ENCODE measurements around the gene NPEPL1. TPM values are rescaled to one million over a fixed set of nuclear protein-coding genes. Genes with fewer than 3 reads are reported as not detected.

The NPEPL1 gene
- total RNA-seq, 1 experiment from 2014 or later = 41.9 TPM

DNA sequence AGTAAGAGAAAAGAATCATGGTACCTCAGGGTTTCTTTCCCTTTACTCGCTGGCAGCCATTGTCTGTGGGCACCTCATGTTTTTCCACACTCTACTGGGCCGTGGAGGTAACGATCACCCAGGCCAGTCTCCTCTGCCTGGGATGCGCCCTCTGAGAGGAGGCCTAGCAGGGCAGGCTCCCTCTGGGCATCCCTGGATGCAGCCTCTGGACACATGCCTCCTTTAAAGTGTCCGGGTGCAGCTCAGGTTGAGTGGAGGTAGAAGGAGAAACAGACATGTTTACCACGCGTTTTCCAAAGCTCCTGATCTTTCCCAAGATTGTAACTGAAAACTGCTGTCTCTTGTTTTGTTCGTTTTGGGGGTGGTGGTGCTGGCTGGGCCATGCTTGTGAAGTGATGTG is 13.8 kb upstream of the NPEPL1 start:
- H3K27me3 ChIP-seq (replicated peaks; ENCODE audit: control insufficient read depth, insufficient read depth, low read length) = no peaks in the 10 kb centered on the region
- no peak overlapping the region for H3K4me3 Mint-ChIP-seq (ENCODE audit: unreplicated experiment)
- TF ChIP-seq CTCF (IDR thresholded peaks at IDR 0.05; ENCODE audit: insufficient read depth in 1 of 2, low read depth in 1 of 2, low read length in 1 of 2, severe bottlenecking in 1 of 2, unreplicated experiment in 1 of 2) = no peak
- POLR2A ChIA-PET = no interaction called here
- no peak for DNase-seq
- CTCF ChIA-PET = no interaction called here
- H3K4me3 ChIP-seq (ENCODE audit: low read depth, low read length) = no peak overlapping the region
- no TSS peak for BruUV-seq (replicated peaks)
- no peaks in the 10 kb centered on the region for H3K9me3 Mint-ChIP-seq (ENCODE audit: unreplicated experiment)
- H3K4me1 ChIP-seq = no peaks in the 10 kb centered on the region
- H3K27me3 Mint-ChIP-seq (ENCODE audit: insufficient read depth, unreplicated experiment) = no peaks in the 10 kb centered on the region
- H3K9me3 ChIP-seq = no peaks in the 10 kb centered on the region
- H3K4me1 Mint-ChIP-seq (ENCODE audit: low read depth, unreplicated experiment) = no peaks in the 10 kb centered on the region
- peaks cover 3% of the 10 kb centered on the region; the same call in 1 of the 2 replicates for H3K36me3 ChIP-seq (ENCODE audit: control insufficient read depth, insufficient read depth, low read length)
- no peak overlapping the region for H3K27ac Mint-ChIP-seq (ENCODE audit: unreplicated experiment)
- intact Hi-C loops (cut with micrococcal nuclease; ENCODE audit: unreplicated experiment) = no loop called here
- peaks cover 59% of the 10 kb centered on the region for H3K36me3 Mint-ChIP-seq (ENCODE audit: insufficient read depth, unreplicated experiment)

DNA sequence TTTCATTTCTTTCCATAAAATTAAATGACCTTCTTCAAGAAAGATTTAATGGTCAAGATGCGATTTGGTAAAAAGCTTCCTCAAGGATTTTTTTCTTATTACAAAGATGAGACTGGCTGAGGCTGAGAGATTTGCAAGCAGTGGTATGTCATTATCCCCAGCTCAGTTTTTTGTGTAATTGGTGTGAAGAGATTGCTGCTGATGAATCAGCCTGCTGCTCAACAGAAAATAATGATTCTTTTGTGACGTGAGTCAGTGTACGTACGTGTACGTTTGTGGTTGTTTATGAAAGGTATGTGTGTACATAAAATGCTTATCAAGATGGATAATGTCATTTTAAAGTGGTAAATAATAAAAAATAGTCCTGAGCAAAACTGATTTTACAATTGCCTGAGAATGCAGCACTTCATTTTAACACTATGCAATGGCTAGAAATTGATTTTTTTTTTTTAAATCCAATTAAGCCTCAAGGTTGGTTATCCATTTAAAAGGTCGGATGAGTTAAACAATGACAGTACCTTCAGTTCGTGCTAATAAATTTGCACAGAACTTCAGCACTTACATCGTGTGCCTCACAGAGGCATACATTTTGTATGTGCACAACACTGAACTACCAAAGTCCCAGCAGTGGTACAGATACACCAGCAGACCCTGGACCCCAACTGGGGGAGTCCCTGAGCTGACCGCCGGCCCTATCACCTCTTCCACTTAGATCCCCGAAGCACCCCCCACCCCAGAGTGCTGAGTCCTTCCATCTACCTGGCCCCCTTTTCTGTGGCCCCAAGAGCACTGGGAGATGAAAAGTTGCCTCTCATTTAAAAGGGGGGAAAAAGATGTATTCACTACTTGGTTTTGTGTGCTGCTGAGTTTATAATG is 9.7 kb upstream of the NPEPL1 start:
- CTCF ChIA-PET = interaction anchor here (1.3 kb wide), 1 partner anchor 32 kb away, joined by 4 read pairs; the partner anchor contains the start of gene STX16
- POLR2A ChIA-PET = no interaction called here
- Histone ChIP-seq H3K27me3 (replicated peaks; ENCODE audit: control insufficient read depth, insufficient read depth, low read length) (no peaks in the 10 kb centered on the region), H3K4me1 (no peaks in the 10 kb centered on the region), H3K9me3 (no peaks in the 10 kb centered on the region), H3K36me3 (ENCODE audit: control insufficient read depth, insufficient read depth, low read length) (peaks cover 1% of the 10 kb centered on the region; the same call in 1 of the 2 replicates), H3K4me3 (ENCODE audit: low read depth, low read length) (no peak overlapping the region)
- no peaks in the 10 kb centered on the region for H3K9me3 Mint-ChIP-seq (ENCODE audit: unreplicated experiment)
- BruUV-seq (replicated peaks) = no TSS peak
- no peak overlapping the region for H3K4me3 Mint-ChIP-seq (ENCODE audit: unreplicated experiment)
- no peak for TF ChIP-seq CTCF (IDR thresholded peaks at IDR 0.05; ENCODE audit: insufficient read depth in 1 of 2, low read depth in 1 of 2, low read length in 1 of 2, severe bottlenecking in 1 of 2, unreplicated experiment in 1 of 2)
- H3K4me1 Mint-ChIP-seq (ENCODE audit: low read depth, unreplicated experiment) = no peaks in the 10 kb centered on the region
- no peak for DNase-seq
- H3K36me3 Mint-ChIP-seq (ENCODE audit: insufficient read depth, unreplicated experiment) = peaks cover 24% of the 10 kb centered on the region
- no peak overlapping the region for H3K27ac Mint-ChIP-seq (ENCODE audit: unreplicated experiment)
- intact Hi-C loops (cut with micrococcal nuclease; ENCODE audit: unreplicated experiment) = no loop called here
- H3K27me3 Mint-ChIP-seq (ENCODE audit: insufficient read depth, unreplicated experiment) = no peaks in the 10 kb centered on the region

DNA sequence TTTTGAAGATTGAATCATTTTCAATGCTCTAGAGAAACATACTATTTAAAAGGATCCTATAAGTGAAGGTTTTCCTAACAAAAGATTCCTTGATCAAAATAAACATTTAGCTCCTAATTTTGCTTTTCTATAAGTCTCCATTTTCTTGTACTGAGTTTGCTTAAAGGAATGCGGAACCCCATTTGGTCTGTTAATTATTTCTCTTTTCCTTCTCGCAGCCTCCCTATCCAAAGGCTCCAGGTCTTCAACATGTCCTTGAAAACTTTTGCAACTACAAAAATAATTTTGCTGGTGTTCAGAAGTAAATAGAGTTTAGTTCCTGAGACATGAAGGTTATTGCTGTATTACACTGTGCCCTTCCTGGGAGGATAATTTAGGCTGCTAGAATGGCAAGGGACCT is 8.3 kb upstream of the NPEPL1 start:
- Mint-ChIP-seq H3K4me1 (ENCODE audit: low read depth, unreplicated experiment) (no peaks in the 10 kb centered on the region), H3K27me3 (ENCODE audit: insufficient read depth, unreplicated experiment) (no peaks in the 10 kb centered on the region), H3K27ac (ENCODE audit: unreplicated experiment) (no peak overlapping the region), H3K9me3 (ENCODE audit: unreplicated experiment) (no peaks in the 10 kb centered on the region), H3K36me3 (ENCODE audit: insufficient read depth, unreplicated experiment) (peaks cover 18% of the 10 kb centered on the region), H3K4me3 (ENCODE audit: unreplicated experiment) (no peak overlapping the region)
- Histone ChIP-seq H3K27me3 (replicated peaks; ENCODE audit: control insufficient read depth, insufficient read depth, low read length) (no peaks in the 10 kb centered on the region), H3K9me3 (no peaks in the 10 kb centered on the region), H3K36me3 (ENCODE audit: control insufficient read depth, insufficient read depth, low read length) (peaks cover 1% of the 10 kb centered on the region; the same call in 1 of the 2 replicates), H3K4me3 (ENCODE audit: low read depth, low read length) (no peak overlapping the region), H3K4me1 (no peaks in the 10 kb centered on the region)
- no peak for DNase-seq
- CTCF ChIA-PET = no interaction called here
- POLR2A ChIA-PET = no interaction called here
- BruUV-seq (replicated peaks) = no TSS peak
- no peak for TF ChIP-seq CTCF (IDR thresholded peaks at IDR 0.05; ENCODE audit: insufficient read depth in 1 of 2, low read depth in 1 of 2, low read length in 1 of 2, severe bottlenecking in 1 of 2, unreplicated experiment in 1 of 2)
- intact Hi-C loops (cut with micrococcal nuclease; ENCODE audit: unreplicated experiment) = no loop called here

All from Caco-2 (cell line).